Common myeloid progenitor, CD34-positive (primary cell): ENCODE data around the gene MRPL20.

ENCODE experiments used
- CTCF ChIA-PET: fragments of 350-600 bp; sonication (Branson Sonifier 250); formaldehyde crosslinking; loops from one replicate; lab custom pipeline; 2021; ENCODE audit warnings: antibody characterized with exemption; lab: Charles Lee
- POLR2A ChIA-PET: fragments of 350-600 bp; sonication (Branson Sonifier 250); formaldehyde crosslinking; loops from one replicate; lab custom pipeline; 2021; ENCODE audit warnings: antibody characterized with exemption; lab: Charles Lee
- DNase-seq, 3 donors: peaks; one replicate each; pipeline versions ENCODE4 v3.0.0 to v3.0.0-alpha.2; 2013
- H3K27ac ChIP-seq, 2 experiments: 1 replicate in 1 of 2; 2 replicates in 1 of 2; pipeline ENCODE4 v1.7.0; 2013; ENCODE audit warnings: inconsistent platforms in 2 of 2, low read length in 2 of 2, mild to moderate bottlenecking in 2 of 2, low read depth in 1 of 2, moderate library complexity in 1 of 2; ENCODE audit not compliant: severe bottlenecking in 2 of 2, insufficient read depth in 1 of 2, poor library complexity in 1 of 2
- H3K27me3 ChIP-seq, 5 experiments: replicated peaks in 2 of 5; 1 replicate in 3 of 5; 2 replicates in 2 of 5; pipeline versions ENCODE4 v1.6.1 to v1.7.0; 2013; ENCODE audit warnings: low read length in 4 of 5, mild to moderate bottlenecking in 2 of 5, moderate library complexity in 2 of 5, inconsistent platforms in 1 of 5; ENCODE audit not compliant: insufficient read depth in 5 of 5, control insufficient read depth in 4 of 5
- H3K36me3 ChIP-seq, 4 experiments: 1 replicate in 2 of 4; 2 replicates in 2 of 4; pipeline versions ENCODE4 v1.6.1 to v1.7.0; 2013; ENCODE audit warnings: low read length in 3 of 4, control low read depth in 1 of 4, mild to moderate bottlenecking in 1 of 4; ENCODE audit not compliant: control insufficient read depth in 4 of 4, insufficient read depth in 4 of 4
- H3K4me1 ChIP-seq, 4 experiments: 1 replicate in 3 of 4; 2 replicates in 1 of 4; pipeline versions ENCODE4 v1.6.1 to v1.7.1; 2013; ENCODE audit warnings: low read length in 3 of 4, mild to moderate bottlenecking in 3 of 4, control low read depth in 1 of 4, inconsistent platforms in 1 of 4, moderate library complexity in 1 of 4; ENCODE audit not compliant: control insufficient read depth in 4 of 4, insufficient read depth in 4 of 4; ENCODE audit errors: control extremely low read depth in 1 of 4
- H3K4me3 ChIP-seq, 7 experiments: 1 replicate in 4 of 7; 2 replicates in 3 of 7; pipeline versions ENCODE4 v1.5.1 to v1.7.0; 2013; ENCODE audit warnings: mild to moderate bottlenecking in 7 of 7, low read length in 6 of 7, moderate library complexity in 6 of 7, inconsistent platforms in 2 of 7, low read depth in 2 of 7, control low read depth in 1 of 7; ENCODE audit not compliant: insufficient read depth in 4 of 7, control insufficient read depth in 1 of 7; ENCODE audit errors: extremely low read depth in 1 of 7
- H3K9me3 ChIP-seq, 5 experiments: 1 replicate in 4 of 5; 2 replicates in 1 of 5; pipeline versions ENCODE4 v1.6.1 to v1.7.1; 2013; ENCODE audit warnings: low read length in 4 of 5, mild to moderate bottlenecking in 2 of 5, inconsistent platforms in 1 of 5, low read depth in 1 of 5, moderate library complexity in 1 of 5; ENCODE audit not compliant: control insufficient read depth in 4 of 5, insufficient read depth in 2 of 5; ENCODE audit errors: control extremely low read depth in 1 of 5
- WGBS: methylation state at CpG from one replicate; pipeline ENCODE4 v1.1.5; 2013; ENCODE audit not compliant: insufficient coverage; 5-methylcytosine and 5-hydroxymethylcytosine counted together

Gene MRPL20

DNA sequence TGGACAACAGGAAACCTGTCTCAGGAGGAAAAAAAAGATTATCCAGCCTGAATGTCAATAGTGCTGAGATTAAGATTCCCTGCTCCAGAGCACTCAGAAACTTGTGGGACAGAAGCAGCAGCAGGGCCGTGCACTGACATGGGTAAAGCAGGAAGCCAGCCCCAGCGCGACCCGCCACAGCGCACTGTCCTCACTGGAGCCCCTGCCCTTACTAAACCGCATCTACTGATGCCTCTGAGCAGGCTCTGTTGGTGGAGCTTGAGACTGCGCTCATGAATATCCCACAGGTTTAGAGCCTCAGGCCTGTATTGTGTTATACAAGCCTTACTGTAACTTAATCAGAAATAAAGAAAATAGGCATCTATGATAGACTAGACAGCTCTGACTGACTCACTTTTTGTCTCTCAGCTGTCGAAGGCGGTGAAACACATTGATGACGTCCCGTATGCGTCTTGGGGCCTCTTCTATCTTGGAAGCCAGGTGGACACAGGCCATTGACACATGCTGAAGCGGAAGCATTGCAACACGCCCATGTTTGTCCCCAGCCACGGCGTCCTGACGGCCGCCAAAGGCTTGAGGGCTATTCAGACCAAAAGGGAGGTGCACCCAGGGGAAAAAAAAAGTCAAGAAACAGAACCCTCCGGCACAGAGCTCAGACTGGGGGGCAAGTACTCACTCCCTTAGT lies 9.1 kb downstream of the MRPL20 start:
- H3K27ac ChIP-seq: peak overlapping the region; percentile 79 to 91
- DNase-seq: peak; percentile 41 to 72 (median 61)
- no peaks in the 10 kb centered on the region for H3K9me3 ChIP-seq
- H3K4me3 ChIP-seq: peak overlapping the region; percentile 81 to 97 (median 92)
- peaks cover 0 to 33% (median 30%) of the 10 kb centered on the region in 4 experiments for H3K4me1 ChIP-seq
- POLR2A ChIA-PET: no interaction called here
- no peaks in the 10 kb centered on the region for H3K27me3 ChIP-seq
- CTCF ChIA-PET: interaction anchor here (0.8 to 3.1 kb wide), 4 partner anchors 10 to 36 kb away, joined by 3 to 11 read pairs (median 6); partner anchors contain the start of gene MRPL20
- WGBS: 80% methylated on average over 16 of the region's 19 CpGs
- H3K36me3 ChIP-seq: peaks cover 8 to 66% (median 46%) of the 10 kb centered on the region in 4 experiments

DNA sequence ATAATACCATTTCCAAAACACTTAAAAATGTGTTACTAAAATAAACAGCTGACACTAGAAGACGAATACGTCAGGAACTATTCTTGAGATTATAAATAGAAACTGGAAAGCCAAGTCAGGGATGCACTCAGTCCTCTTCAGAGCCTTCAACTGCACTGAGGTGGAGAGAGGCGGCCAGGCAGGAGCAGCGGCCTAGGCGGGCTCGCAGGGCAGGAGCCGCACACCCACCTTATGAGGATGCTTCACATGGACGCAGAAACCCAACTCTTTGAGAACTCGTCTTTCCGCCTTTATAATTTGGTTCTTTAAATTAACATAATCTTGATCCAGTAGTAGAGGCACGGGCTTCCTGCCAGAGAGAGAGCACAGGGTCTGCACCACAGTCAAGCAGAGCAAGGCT lies 11.9 kb downstream of the MRPL20 start:
- ChIA-PET POLR2A (no interaction called here), CTCF (interaction anchor here (1.2 kb wide), 1 partner anchor 11 kb away, joined by 3 read pairs; no protein-coding TSS in a partner anchor)
- H3K9me3 ChIP-seq: no peaks in the 10 kb centered on the region
- peaks cover 11 to 66% (median 56%) of the 10 kb centered on the region in 4 experiments for H3K36me3 ChIP-seq
- WGBS: 91% methylated on average over 4 of the region's 11 CpGs
- H3K27ac ChIP-seq: no peak overlapping the region
- H3K4me3 ChIP-seq: no peak overlapping the region
- DNase-seq: no peak
- no peaks in the 10 kb centered on the region for H3K27me3 ChIP-seq
- H3K4me1 ChIP-seq: peaks cover 0 to 19% (median 18%) of the 10 kb centered on the region in 4 experiments

DNA sequence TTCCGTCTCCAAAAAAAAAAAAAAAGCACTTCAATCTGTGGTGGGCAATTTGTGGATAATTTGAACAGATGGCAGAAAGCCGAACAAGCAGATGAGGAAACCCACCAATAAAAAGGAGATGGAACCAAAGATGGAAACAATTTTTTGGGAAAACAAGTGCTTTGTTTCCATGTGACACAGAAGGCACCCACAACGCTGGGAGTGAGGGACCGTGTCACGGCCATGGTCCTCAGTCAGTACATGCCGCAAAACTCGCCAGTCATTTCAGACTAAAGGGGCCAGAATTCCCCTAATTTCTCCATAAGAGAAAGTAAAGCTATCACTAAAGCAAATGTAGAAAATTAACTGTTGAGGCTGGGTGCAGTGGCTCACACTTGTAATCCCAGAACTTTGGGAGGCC lies 13.0 kb downstream of the MRPL20 start:
- DNase-seq: no peak
- Histone ChIP-seq H3K27ac (no peak overlapping the region), H3K4me1 (peaks cover 0 to 13% (median 12%) of the 10 kb centered on the region in 4 experiments), H3K9me3 (no peaks in the 10 kb centered on the region), H3K4me3 (no peak overlapping the region), H3K27me3 (no peaks in the 10 kb centered on the region), H3K36me3 (peaks cover 12 to 75% (median 63%) of the 10 kb centered on the region in 4 experiments)
- WGBS: 100% methylated on average over 7 of the region's 7 CpGs
- ChIA-PET POLR2A (no interaction called here), CTCF (no interaction called here)

DNA sequence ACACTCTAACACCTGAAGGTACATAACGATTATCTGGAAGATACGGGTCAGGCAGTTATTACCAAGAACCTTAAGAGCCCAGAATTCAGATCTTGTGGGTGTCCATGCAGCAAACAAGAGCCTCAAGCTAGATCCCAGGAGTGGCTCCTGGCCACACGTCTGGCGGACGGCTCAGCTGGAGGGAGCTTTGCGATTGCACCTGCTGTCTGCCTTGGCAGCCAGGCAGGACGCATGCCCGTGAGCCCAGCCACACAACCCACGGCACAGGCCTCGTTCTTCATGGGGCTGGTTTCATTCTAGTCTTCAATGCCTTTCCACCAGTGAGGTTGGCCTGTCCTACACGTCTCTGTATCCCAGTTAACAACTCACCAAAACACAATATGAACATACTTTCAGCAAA lies 13.7 kb downstream of the MRPL20 start:
- ChIA-PET POLR2A (no interaction called here), CTCF (interaction anchor here (1.7 kb wide), 1 partner anchor 9 kb away, joined by 8 read pairs; no protein-coding TSS in a partner anchor)
- Histone ChIP-seq H3K4me3 (no peak overlapping the region), H3K27ac (no peak overlapping the region), H3K4me1 (peaks cover 0 to 12% (median 10%) of the 10 kb centered on the region in 4 experiments), H3K27me3 (no peaks in the 10 kb centered on the region), H3K9me3 (no peaks in the 10 kb centered on the region), H3K36me3 (peaks cover 12 to 78% (median 66%) of the 10 kb centered on the region in 4 experiments)
- no peak for DNase-seq
- WGBS: 97% methylated on average over 10 of the region's 11 CpGs

DNA sequence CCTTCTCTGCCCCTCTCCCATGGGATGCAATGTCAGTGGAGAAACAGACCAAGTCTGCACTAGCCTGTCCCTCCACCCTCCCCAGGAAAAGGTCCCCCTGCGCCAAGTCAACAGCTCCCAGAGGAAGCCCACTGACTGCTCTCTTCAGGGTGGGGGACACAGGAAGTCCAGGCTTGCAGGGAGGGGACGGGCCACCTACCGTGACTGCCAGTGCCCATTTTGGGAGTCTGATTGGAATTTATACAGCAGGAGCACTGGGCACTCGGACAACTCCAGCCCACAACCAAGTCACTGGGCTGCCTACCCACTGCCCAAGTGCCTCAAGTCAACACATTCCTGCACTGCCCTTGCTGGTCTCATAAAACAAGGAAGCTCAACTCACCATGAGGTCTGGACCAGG lies 14.1 kb downstream of the MRPL20 start:
- CTCF ChIA-PET: interaction anchor here (1.7 kb wide), 1 partner anchor 9 kb away, joined by 8 read pairs; no protein-coding TSS in a partner anchor
- H3K9me3 ChIP-seq: no peaks in the 10 kb centered on the region
- H3K4me3 ChIP-seq: no peak overlapping the region
- no peaks in the 10 kb centered on the region for H3K27me3 ChIP-seq
- no peak overlapping the region for H3K27ac ChIP-seq
- no peak for DNase-seq
- POLR2A ChIA-PET: no interaction called here
- H3K36me3 ChIP-seq: peaks cover 12 to 79% (median 68%) of the 10 kb centered on the region in 4 experiments
- H3K4me1 ChIP-seq: peaks cover 0 to 8% (median 6%) of the 10 kb centered on the region in 4 experiments
- 100% methylated on average over 4 of the region's 4 CpGs for WGBS

DNA sequence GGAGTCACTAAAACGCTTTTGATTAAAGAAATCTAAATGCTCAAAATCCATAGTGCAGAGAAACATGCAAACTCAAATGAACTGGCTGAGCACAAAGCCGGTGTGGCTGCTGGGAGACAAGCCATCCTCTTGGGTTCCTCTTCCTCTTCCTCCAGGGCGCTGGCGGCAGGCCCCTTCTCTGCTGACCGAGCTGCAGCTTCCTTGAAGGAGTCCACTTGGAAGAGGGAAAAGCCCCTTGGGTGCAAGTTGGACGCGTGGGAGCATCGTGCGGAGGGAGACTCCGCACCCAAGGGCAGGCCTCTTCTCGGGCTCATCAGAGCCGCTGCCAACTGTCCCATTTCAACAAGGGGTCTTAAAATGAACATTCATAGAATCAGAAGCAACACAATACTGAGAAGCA lies 15.9 kb downstream of the MRPL20 start:
- Histone ChIP-seq H3K27ac (no peak overlapping the region), H3K9me3 (no peaks in the 10 kb centered on the region)
- CTCF ChIA-PET: interaction anchor here (1.0 kb wide), 1 partner anchor 16 kb away, joined by 3 read pairs; the partner anchor contains the start of gene AURKAIP1

DNA sequence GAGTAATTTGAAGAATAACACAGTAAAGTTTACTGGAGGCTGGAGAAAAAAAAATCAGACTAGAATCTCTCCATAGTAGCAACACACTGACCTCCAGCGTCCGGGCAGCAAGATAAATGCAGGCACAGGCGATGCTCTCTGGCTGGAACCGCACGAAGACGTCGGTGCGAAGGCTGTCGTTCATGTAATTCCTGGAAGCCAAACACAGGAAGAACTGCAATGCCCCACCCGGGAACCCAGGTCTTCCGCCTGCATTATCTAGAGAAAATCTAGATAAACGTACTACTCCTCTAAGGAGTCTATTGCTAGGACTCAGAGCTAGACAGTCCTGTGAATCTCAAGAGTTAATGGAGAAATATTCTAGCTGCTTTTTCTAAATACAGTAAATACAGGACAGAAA lies 16.4 kb downstream of the MRPL20 start:
- POLR2A ChIA-PET: no interaction called here

More for the DNA sequence above, 15.9 kb downstream of the MRPL20 start:
- POLR2A ChIA-PET: no interaction called here
- H3K4me3 ChIP-seq: no peak overlapping the region
- WGBS: 89% methylated on average over 7 of the region's 12 CpGs
- no peaks in the 10 kb centered on the region for H3K27me3 ChIP-seq
- H3K4me1 ChIP-seq: no peaks in the 10 kb centered on the region
- no peak for DNase-seq
- peaks cover 14 to 89% (median 73%) of the 10 kb centered on the region in 4 experiments for H3K36me3 ChIP-seq

More for the DNA sequence above, 16.4 kb downstream of the MRPL20 start:
- no peak overlapping the region for H3K4me3 ChIP-seq
- no peaks in the 10 kb centered on the region for H3K27me3 ChIP-seq
- H3K27ac ChIP-seq: no peak overlapping the region
- H3K9me3 ChIP-seq: no peaks in the 10 kb centered on the region
- WGBS: 98% methylated on average over 9 of the region's 12 CpGs
- no peak for DNase-seq
- H3K4me1 ChIP-seq: no peaks in the 10 kb centered on the region
- peaks cover 14 to 93% (median 78%) of the 10 kb centered on the region in 4 experiments for H3K36me3 ChIP-seq
- CTCF ChIA-PET: no interaction called here
